Renal cortical epithelial cell (primary cell): Measurements from ENCODE around the gene ZMIZ2. TPM values are rescaled to one million over a fixed set of nuclear protein-coding genes. Genes with fewer than 3 reads are reported as not detected.
"Not testable (repeated sequence)": the region's sequence is repeated elsewhere in the genome, so short reads cannot be mapped to it uniquely, and the experiment has no call there.

Experiments
- DNase-seq: peaks from one replicate; pipeline ENCODE4 v3.0.0-alpha.2; 2011; ENCODE audit warnings: low read depth
- total RNA-seq: library from RNA; depleted of rRNA; stranded (reverse); fragments of >200 nt; gene quantifications from 2 replicates; pipeline ENCODE4 v1.2.3, GENCODE V29; 2014

ZMIZ2 gene
- total RNA-seq, 1 donor from 2014 or later, result 22.7 TPM

- no peak for DNase-seq
These were observed 20.7 kb upstream of the ZMIZ2 start for GRCh38 chr7:44727937-44728262.

DNA sequence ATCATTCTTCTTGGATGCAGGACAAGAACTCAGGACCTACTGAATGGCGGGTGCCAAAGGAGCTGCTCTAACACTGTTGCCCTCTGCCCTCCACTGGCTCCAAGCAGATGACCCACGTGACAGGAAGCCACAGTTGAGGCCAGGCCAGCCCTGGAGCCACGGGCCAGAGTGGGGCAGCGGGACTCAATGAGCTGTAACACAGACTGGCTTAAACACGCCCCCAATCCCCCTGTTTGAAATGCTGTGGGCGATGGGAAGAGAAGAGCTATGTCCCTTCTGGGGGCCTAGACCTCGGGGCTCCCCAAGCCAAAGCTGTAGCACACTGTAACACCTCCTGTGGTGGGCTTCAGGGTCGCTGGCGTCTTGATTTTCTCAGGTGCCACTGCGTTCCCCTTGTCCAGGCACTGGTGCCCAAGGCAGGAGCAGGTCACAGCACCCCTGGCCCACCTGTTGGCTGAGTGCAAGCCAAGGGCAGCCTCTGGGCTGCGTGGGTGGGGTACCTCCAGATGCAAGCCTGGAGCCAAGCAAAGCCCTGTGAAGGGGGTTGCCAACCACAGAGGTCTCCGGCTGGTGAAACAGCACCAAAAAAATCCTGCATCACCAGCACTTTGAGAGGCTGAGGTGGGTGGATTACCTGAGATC, 18.6 kb upstream of the ZMIZ2 start:
- DNase-seq, result no peak

GRCh38 chr7:44732971-44733370, 15.7 kb upstream of the ZMIZ2 start:
- DNase-seq, result not testable (repeated sequence)

GRCh38 chr7:44733708-44734481, 14.8 kb upstream of the ZMIZ2 start:
- peak; percentile 78 for DNase-seq

DNA sequence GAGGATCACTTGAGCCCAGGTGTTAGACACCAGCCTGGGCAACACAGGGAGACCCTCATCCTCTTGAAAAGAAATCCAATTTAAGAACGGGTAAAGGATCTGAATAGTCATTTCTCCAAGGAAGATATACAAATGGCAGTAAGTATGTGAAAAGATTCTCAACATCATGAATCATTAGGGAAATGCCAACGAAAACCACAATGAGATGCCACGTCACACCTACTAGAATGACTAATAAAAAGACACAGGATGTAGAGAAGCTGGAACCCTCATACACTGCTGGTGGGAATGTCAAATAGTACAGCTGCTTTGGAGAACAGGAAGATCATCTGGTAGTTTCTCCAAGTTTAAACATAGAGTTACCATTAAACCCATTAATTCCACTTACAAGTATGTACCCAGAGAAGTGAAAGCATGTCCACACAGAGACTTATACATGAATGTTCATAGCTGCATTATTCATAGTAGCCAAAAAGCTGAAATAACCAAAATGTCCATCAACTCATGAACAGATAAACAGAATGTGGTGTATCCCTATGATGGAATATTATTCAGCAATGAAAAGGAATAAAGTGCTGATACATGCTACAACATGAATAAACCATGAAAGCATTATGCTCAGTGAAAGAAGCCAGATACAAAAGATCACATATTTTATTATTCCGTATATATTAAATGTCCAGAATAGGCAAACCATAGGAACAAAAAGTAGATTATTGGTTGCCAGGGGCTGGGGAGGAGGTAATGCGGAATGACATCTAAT, 13.1 kb upstream of the ZMIZ2 start:
- DNase-seq, result peak; percentile 99

DNA sequence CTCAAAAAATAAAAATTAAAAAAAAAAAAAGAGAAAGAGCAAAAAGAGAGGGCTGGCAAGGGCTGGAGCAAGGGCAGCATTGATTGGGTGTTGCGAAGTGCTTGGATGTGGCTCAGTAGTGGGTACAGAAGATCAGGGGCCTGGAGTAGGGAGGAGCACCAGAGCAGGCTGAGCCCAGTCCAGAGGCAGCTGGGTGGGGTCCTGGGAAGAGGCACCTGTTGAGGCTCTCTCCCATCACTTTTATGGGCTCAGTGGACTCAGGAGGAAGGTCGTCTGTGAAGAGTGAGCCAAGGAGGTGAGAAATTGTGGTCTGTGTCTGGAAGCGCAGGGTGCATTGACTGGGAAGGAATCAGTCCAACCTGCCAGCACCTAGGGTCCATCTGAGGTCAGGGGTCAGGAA, 11.8 kb upstream of the ZMIZ2 start:
- DNase-seq, result no peak

GRCh38 chr7:44738051-44738723, 10.5 kb upstream of the ZMIZ2 start:
- DNase-seq, result peak; percentile 21

- no peak for DNase-seq
These were observed 9.6 kb upstream of the ZMIZ2 start for GRCh38 chr7:44738876-44739665.

- DNase-seq, result no peak
These were observed 8.6 kb upstream of the ZMIZ2 start for GRCh38 chr7:44740055-44740454.

- no peak for DNase-seq
These were observed 4.9 kb upstream of the ZMIZ2 start for GRCh38 chr7:44743750-44744149.

GRCh38 chr7:44748948-44749731, 493 bp downstream of the ZMIZ2 start:
- no peak for DNase-seq

- no peak for DNase-seq
These were observed 1.3 kb downstream of the ZMIZ2 start for GRCh38 chr7:44749992-44750391.

DNA sequence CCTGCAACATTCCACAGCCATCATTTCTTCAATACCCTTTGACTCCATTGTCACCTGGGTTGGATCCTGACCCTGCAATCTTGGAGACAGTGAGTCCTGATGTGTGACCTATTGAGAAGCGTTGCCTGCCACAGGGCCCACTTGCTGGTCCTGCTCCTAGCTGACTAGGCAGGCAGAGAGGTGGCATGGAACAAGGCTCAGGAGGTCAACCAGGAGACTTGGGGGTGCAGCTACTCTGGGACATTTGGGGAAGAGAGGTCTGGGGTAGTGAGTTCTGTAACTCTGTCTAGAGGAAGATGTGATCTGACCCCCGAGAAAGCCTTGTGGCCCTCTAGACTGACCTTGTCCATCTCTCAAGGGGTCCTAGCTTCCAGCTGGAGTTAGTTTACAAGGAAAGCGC, 1.8 kb downstream of the ZMIZ2 start:
- DNase-seq, result no peak

DNA sequence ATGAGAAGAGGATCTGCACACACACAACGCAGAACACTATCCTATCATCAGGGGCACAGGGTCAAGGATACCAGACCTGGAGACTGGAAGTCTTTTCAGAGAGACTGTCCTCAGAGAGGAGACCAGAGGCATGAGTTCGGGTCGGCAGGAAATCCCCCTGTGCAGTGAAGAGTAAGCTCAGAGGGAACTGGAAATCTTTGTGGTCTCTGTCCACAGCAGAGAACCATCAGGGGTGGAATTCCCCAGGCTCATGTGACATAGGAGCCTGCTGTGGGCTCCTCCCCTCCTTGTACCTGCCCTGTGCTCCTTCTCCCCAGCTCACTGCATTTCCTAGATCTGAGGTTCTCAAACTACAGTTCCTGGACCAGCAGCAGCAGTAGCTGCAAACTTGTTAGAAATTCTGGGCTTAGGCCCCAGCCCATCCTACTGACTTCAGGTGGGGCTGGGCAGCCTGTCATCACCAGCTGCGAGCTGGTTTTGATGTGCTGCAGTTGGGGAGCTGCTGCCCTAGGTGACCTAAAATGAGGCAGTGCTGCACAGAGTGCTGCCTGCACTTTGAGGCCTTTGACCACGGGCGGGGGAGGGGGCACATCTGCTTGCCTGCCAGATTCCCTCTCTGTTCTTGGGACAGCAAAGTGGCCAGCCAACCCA, 2.4 kb downstream of the ZMIZ2 start:
- peak; percentile 71 for DNase-seq

DNA sequence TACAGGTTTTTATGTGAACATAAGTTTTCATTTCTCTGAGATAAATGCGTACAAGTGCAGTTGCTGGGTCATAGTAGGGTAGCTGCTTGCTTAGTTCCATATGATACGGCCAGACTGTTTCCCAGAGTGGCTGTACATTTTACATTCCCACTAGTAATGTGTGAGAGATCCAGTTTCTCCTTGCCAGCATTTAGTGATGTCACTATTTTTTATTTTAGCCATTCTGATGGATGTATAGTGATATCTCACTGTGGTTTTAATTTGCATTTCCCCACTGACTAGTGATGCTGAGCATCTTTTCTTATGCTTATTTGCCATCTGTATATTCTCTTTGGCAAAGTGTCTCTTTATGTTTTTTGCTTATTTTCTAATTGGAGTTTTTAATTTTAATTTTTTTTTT, 4.2 kb downstream of the ZMIZ2 start:
- DNase-seq, result no peak

DNA sequence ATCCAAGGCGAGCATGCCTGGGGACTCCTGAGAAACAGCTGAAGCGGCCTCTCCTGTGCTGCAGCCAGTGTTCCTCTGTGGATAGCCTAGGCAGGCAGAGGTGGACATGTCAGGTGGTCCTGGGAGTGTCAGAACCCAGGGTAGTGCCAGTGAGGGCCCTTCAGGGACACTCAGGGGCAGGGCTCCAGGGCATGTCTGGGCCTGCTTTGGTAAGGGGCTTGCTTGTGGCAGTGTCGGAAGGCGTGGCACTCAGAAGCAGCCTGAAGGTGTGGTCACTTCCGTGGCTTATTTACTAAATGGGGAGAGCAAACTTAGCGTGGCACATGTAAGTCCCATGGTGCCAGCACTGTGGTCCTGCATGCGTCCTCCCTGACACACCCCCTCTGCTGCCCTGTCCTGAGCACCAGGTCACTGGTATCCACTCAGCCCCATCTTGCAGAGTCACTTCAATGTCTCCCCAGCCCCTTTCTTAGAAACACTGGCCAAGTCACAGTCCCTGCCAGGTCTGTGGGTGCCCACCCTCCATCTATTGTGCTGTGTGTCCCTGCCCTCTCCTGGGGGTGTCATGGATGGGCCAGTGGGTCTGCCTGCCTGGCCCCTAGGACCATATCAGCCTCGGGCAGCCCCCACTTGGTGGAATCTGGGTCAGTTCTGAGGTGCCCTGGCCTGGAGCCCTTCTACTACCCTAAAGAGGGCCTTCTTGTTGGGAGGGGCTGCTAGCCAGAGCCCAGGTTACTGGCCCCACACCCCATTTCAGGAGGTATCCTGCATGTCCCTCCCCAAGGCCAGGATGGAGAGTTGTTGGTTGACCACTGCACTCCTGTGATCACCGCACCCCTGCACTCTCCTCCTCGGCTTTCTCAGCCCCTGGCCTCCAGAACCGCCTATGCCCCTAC, 6.4 kb downstream of the ZMIZ2 start:
- DNase-seq, result no peak

- no peak for DNase-seq
These were observed 7.3 kb downstream of the ZMIZ2 start for GRCh38 chr7:44755698-44756627.

- no peak for DNase-seq
These were observed 8.3 kb downstream of the ZMIZ2 start for GRCh38 chr7:44756904-44757303.
